NCI-H2107 (cell line): ENCODE measurements around the gene ENPEP.
A peak's percentile ranks its signal among the peaks of the same experiment; 100 is the strongest.
"Not testable (repeated sequence)": the region's sequence is repeated elsewhere in the genome, so short reads cannot be mapped to it uniquely, and the experiment has no call there.

Experiments
- DNase-seq: peaks from one replicate; lab custom pipeline; 2025; lab: John Stamatoyannopoulos, UW

The ENPEP gene

DNA sequence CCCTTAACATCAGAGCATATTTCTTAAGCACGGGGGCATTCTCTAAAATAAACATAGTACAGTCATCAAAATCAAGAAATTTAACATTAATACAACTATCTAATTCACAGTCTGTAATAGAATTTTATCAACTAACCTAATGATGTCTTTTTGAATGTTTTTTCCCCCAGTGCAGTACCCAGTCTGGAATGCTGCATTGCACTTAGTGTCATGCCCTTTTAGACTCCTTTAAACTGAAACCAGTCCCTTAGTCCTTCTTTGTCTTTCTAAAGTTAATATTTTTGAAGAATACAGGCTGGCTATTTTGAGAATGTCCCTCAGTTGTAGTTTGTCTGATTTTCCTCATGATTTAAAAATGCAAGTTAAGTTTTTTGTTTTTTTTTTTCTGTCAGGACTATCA lies 9.5 kb downstream of the ENPEP start:
- no peak for DNase-seq

DNA sequence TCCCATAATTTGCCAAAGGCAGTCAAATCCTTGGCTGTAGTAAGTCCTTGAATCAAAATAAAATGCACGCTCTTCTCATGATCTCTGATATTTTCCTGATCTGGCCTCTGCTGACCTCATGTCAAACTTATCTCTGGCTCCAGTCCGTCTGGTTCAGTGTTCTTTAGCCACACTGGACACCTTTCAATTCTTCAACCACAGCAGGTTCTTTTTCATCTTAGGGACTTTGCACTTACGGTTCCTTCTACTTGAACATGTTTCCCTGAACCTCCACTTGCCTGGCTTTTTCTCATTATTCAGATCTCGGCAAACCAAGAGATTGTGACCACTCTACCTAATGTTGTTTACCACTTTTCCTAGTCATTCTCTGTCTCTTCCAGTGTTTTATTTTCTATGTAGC lies 10.3 kb downstream of the ENPEP start:
- no peak for DNase-seq

DNA sequence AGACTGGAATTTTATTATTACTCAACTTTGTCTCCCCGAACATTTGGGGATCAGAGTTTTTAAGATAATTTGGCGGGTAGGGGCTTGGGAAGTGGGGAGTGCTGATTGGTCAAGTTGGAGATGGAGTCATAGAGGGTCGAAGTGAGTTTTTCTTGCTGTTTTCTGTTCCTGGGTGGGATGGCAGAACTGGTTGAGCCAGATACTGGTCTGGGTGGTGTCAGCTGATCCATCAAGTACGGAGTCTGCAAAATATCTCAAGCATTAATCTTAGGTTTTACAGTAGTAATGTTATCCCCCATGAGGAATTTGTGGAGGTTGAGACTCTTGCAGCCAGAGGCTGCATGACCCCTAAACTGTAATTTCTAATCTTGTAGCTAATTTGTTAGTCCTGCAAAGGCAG lies 10.9 kb downstream of the ENPEP start:
- not testable (repeated sequence) for DNase-seq

DNA sequence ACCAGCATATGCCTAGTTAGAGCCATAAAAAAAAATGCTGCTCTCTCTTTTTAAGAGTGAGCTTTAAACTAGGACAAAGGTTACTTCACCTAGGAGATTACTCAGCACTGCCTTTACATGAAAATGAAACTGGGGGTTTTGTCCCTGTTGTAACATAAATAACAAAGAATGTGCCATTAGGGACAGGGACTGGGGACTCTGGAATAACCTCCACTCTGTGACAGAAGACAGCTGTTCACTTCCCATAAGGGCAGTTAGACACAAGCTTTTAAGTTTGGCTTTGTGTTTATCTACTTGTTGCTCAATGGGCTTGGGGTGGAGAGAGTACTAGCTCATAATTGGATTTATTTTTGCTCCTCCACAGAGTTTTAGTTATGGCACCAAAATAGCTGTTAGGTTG lies 11.9 kb downstream of the ENPEP start:
- DNase-seq, result no peak

DNA sequence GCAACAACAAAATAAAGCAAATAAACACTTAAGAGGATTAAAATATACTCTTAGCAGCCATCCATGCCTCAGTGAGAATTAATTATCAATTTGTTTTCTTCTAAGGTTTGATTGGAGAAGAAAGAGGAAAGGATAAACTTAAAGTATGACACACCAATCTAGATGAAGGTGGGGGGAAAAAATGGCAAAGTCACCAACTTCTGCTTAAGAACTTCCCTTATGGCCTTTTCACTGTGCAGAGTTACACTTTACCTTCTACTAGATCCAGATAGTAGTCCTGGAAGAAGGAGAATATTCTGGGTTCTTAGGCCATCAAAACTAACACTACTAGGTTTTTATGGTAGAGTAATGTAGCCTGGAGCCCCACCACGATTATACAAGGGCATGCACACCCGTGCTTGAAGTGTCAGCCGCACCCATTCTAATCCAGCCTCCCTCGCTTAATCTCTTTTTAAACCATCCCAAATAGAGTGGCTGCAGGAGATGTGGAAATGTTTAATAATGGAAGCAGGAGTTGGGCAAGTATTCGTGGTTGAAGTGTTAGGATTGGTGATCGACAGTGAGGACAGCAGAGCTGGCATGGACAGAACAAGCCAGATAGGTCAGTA lies 14.1 kb downstream of the ENPEP start:
- no peak for DNase-seq

DNA sequence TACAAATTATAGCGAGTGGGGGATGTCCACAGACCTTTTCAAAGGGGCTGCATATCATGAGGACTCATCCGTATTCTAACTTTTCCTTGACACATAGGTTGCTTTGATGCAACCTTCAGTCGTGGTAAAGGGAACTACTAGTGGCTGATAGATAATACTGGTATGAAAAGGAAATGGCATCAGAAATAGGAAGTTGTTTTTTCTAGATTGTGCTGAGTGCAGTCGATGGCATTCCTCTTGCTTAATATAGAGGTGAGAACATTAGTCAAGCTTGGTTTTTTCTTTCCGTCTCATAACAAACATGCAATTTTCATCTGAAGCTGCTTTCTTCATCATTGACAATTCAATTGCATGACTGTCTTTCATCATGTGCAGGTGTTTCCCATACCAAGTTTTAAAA lies 16.6 kb downstream of the ENPEP start:
- no peak for DNase-seq

DNA sequence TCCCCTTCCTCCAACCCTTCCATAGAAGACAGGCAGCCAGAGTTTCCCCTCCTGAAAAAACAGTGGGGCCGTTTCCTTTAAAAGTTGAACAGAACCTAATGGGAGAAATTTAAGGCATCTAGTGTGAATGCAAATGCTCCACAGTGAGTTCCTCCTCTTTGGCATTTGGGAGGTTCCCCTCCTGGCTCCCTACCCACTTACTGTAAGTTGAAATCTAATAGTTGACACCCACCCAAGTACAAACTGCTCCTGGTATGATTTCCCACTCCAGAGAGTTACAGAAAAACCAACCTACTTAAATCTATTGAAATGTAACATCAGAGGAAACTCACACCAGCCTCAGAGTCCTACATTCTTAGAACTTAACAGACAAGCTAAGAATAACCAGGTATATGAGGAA lies 17.6 kb downstream of the ENPEP start:
- no peak for DNase-seq

DNA sequence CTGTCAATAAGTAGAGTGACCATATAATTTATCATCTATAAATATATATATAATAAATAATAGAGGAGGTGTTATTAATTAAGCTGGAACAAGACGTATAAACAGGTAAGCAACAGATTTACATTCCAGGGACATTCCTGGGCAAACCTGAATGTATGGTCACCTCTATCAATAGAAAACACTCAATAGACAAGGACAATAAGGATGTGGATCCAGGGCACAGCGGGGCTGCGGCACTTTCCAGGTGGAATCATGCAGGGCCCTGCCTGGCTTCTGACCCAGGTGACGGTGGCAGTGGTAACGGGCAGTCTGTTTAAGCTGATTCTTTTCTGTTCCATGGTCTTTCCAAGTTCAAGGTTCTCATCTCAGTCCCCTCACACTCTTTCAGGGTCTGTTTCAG lies 22.5 kb downstream of the ENPEP start:
- no peak for DNase-seq

DNA sequence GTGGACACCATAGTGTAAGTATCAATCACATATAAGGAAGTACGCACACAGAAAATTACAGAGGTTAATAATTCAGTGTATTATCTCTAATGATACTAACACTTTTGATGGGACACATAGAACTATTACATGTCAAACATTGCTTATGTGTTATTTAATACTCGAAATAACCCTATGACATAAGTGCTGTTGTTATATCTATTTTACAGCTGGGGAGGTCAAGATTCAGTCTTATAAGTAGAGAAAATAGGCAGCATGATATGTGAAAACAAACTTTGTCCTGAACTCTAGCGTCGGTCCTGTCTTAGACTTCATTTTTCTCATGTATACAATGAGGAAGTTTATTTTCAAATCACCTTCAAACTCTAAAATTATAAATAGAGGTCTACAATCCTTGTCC lies 23.2 kb downstream of the ENPEP start:
- DNase-seq, result no peak

DNA sequence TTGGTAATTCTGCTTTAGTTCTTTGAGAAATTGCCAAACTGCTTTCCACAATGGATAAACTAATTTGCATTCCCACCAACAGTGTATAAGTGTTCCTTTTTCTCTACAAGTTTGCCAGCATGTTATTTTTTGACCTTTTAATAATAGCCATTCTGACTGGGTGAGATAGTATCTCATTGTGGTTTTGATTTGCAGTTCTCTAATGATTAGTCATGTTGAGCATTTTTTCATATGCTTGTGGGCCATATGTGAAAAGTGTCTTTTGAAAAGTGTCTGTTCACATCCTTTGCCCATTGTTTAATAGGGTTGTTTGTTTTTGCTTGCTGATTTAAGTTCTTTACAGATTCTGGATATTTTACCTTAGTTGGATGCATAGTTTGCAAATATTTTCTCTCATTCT lies 25.9 kb downstream of the ENPEP start:
- DNase-seq, result no peak

DNA sequence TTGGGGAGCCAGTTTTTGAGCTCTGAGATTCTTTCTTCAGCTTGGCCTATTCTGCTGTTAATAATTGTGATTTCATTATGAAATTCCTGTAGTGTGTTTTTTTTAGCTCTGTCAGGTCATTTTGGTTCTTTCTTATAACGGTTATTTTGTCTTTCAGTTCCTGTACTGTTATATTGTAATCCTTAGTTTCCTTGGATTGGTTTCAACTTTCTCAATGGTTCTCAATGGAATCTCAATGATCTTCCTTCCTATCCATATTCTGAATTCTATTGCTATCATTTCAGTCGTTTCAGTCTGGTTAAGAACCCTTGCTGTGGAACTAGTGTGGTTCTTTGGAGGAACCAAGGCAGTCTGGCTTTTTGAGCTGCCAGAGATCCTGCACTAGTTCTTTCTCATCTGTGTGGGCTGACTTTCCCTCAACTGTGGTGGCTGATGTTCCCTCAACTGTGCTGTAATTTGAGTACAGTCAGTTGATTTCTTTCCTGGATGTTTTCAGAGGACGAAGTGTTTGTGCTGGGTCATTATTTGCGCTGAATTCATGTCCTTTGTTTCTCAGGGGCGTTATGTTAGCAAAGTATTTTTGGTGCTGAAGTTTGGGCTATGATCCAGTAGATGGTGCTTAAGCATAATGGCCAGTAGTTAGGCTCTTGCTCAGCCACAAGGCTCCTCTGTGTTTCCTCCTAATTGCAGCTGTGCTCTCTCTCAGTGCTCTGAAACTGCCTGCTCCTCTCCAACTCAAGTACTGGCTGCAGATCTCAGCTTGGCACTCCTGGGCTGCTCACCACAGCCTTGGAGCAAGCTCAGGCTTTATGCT lies 27.5 kb downstream of the ENPEP start:
- DNase-seq, result no peak

DNA sequence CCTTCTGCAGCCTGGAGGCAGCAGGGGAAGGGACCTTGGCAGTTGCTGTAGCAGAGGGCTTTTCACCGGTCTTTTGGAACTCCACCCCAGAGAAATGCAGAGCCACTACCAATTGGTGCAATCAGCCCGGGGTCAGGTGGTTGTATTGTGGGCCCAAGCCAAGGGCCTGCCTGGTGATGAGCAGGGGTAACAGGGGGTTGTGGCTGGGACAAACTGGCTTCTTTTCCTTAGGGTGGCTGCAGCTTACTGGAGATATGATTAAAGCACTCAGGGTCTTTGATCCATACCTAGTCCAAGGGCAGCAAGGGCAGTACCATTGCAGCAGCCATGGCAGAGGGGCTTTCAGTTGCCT lies 28.1 kb downstream of the ENPEP start:
- DNase-seq, result no peak

DNA sequence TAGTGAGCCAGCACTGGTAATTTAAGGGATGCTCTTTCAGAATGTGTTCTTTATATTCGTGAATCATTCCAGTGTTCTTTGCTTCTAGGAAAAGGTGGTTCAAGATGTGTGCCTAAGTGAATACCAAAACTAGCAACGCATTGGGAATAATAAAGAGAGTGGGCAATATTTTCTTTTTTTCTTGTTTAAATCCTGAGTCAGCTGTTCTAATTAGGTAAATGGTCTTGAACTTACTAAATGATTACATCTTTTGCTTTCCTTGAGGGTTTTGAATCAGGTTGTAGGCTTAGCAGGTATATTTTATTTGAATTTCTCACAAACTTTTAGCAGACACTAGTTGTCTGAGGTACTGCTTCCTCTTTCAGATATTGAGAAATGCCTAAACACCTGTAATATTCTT lies 29.5 kb downstream of the ENPEP start:
- no peak for DNase-seq

DNA sequence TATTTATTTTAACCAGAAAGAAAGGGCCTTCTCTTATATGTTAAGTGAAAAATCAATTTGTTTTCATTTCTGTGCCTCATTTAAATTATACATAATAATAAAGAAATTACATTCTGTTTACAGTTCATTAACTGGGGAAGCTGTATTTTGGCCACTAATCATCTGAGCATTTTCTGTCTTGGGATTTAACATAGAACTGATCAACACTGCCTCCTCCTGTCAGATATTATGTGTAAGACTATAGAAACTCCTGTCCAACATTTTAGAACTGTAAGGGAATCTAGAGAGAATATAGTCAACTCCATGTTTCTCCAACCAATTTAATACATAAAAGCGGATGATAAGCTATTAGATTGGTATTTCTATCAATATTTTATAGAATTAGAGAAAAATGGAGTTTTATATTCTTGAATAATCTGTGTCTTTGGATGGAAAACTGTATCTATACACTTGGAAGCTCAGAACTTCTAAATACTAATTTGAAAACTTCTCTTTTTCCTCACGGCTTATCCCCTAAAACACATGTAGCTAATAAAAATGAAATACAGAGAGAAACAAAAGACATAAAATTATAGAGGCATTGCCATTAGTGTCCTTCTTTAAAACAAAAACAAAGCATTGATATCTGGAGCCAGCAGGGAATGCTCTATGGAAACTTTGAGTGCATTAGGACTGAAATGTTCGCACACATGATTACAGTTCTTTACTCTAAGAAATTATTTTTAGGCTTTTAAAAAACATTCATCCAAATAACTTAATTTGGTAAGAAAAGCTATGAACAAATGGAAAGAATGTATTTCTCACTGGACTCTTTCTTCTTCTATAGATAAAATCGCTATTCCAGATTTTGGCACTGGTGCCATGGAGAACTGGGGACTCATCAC lies 33.1 kb downstream of the ENPEP start:
- DNase-seq, result no peak

DNA sequence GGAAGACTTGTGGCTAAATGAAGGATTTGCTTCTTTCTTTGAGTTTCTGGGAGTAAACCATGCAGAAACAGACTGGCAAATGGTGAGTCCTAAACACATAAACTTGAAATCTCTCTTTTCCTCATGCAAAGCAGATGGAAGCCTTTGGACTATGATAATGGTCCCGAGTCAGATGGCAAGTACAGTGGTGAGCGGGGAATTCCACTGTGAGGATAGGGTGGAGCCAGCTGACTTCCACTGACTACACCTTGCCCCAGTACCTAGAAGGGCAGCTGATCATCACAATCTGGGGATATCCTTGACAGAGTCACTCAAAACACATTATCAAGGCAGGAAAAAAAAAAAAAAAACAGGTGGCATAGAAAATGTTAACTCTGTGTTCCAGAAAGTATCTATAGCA lies 34.3 kb downstream of the ENPEP start:
- DNase-seq, result no peak

DNA sequence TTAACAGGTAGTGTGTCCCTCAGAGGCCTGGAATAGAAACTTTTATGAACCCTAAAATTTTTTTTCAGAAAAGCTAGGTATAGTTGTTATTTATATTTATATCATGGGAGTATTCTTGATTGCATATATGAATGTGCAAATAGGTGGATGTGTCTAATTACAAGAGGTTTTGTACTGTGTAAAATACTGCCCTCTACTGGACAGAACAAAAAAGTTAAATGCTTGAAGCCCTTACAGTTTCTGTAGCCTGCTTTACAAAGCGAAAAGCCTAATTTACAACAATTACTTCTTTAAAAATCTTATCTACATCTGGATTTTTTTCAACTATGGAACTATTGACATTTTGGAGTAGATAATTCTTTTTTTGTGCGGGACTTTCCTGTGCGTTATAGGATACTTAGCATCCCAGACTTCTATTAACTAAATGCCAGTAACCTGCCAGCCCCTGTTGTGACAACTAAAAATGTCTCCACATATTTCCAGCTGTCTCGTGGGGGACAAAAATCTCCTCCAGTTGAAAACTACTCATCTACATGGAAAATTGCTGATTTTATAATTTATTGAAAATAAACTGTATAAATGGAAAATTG lies 35.1 kb downstream of the ENPEP start:
- DNase-seq, result no peak

DNA sequence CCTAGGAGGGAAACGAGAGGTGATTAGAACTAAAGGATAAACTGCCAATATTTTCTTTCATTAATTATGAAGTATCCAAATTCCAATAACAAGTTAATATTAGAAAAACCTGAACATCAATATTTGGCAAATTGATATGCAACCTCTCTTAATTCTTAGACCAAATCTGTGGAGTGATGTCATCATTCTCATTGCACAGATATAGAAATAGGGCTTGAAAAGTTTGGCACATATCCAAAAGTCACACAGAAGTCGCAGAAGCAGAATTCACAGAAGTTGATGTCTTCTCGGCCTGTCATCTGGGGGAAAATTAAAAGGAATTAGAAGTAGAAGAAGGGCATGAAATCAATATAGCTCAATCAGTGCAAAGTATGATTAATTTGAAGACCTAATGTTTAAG lies 36.9 kb downstream of the ENPEP start:
- DNase-seq, result no peak

DNA sequence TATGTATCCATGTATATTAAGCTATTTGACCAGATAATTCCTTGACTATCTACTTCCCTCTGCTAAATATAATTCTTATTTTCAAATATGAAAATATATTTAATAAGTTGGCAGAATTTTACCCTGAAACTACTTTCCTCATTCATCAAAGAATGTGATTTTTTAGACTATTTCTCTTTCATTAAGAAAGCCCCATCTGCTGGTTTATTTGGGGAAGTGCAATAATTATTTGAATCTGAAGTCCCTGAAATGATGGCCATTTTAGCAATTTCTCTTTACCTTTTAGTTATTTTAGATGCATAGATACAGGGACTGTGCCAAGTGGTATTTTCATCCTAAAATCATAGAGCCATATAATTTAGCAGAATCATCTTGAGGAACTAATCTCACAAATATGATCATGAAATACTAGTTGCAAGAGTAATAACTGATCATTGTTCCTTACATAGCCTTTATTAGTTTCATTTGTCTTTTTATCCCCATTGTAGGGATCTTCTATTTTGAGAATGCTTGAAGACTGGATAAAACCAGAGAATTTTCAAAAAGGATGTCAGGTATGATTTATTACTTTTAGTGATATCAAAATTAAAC lies 39.0 kb downstream of the ENPEP start:
- DNase-seq, result no peak

DNA sequence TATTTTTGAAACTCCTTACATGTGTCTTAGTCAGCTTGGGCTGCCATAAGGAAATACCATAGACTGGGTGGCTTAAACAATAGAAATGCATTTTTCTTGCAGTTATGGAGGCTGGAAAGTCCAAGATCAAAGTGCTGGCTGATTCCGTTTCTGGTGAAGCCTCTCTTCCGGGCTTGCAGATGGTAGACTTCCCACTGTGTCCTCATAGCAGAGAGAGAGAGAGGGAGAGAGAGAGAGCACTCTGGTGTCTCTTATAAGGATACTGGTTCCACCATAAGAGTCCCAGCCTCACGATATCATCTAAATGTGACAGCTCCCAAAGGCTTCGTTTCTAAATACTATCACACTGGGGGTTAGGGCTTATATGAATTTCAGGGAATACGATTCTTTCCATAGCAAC lies 39.7 kb downstream of the ENPEP start:
- no peak for DNase-seq

DNA sequence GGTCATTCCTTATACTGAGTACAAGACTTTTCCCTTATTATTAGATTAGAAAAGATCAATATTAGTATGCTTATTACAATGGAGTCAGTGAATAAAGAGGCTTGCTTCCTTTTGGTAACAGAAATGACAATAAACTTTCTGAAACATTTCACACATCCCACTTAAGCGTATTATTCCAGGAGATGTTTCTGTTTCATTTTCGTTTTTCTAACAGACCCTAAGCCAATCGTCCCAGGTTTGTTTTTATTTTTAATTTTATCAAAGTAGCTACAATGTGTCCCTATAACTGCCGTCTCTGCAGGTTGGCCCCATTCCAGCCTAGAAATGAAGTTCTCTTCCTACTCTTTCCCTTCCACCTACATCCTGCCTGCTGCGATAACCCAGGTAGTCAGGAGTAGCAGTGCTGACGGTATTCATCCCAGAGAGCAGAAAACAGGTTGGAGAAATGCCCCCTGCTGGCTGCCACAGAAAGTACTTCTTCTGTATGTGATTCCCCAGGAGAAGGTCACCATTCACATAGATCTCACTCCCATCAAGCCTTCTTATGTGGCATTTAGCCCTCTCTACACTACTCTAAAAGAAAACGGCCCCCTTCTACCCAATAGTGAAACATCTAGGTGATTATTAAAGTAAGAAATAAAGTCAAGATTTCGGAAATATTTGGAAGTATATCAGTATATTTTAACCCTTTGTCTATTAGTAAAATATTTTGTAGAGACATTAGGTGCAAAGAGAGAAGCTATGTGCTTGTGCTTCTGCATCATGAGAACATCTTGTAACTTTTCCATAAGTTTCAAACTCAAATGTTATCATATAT lies 40.4 kb downstream of the ENPEP start:
- DNase-seq, result peak; percentile 6

DNA sequence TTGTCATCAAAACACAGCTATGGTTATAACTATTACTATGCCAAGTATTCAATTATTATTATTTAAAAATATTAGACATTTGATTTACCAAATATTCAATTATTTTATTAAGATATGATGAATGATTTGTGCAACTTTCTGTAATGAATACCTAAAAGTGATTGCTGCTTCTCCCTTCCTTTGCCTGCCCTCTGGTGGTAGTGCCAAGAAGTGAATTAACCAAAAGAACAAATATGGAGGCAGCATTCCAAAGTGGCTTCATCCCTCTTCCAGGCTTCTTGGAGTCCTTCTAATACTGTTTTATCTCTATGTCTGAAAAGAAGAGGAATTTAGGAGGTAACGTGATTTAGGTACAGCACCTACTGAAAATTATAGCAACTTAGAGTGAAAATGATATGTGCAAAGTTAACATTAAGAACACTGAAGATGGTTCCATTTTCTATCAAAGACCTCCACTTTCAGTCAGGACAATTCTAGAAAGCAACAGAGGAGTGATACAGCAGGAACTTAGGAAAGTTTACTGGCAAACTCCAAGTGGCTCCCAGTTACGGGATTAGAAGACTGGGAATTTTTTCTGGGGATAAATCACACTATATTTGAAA lies 43.0 kb downstream of the ENPEP start:
- DNase-seq, result no peak
